HG03378 (cell line): Measurements from ENCODE around the gene TTC31.
"Not testable (repeated sequence)": the region's sequence is repeated elsewhere in the genome, so short reads cannot be mapped to it uniquely, and the experiment has no call there.

Source experiments
- ATAC-seq: cut with Tn5 transposase; IDR thresholded peaks from one replicate; pipeline ENCODE4 v1.9.1; 2021; ENCODE audit warnings: mild to moderate bottlenecking, moderate library complexity; ENCODE audit not compliant: unreplicated experiment

The TTC31 gene

DNA sequence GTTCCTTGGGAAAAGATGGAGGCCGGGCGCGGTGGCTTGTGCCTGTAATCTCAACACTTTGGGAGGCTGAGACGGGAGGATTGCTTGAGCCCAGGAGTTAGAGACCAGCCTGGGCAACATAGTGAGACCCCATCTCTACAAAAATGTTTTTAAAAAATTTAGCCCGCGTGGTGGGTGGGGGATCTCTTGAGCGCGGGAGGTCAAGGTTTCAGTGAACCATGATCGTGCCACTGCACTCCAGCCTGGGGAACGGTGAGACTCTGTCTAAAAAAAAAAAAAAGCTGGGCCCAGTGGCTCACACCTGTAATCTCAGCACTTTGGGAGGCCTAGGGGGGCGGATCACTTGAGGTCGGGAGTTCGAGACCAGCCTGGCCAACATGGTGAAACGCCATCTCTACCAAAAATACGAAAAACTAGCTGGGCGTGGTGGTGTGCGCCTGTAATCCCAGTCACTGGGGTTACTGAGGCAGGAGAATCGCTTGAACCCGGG lies 839 bp downstream of the TTC31 start:
- not testable (repeated sequence) for ATAC-seq

- ATAC-seq = no peak
These were observed 3.3 kb downstream of the TTC31 start for GRCh38 chr2:74486141-74486540.

- ATAC-seq = no peak
These were observed 6.0 kb downstream of the TTC31 start for GRCh38 chr2:74488643-74489481.

DNA sequence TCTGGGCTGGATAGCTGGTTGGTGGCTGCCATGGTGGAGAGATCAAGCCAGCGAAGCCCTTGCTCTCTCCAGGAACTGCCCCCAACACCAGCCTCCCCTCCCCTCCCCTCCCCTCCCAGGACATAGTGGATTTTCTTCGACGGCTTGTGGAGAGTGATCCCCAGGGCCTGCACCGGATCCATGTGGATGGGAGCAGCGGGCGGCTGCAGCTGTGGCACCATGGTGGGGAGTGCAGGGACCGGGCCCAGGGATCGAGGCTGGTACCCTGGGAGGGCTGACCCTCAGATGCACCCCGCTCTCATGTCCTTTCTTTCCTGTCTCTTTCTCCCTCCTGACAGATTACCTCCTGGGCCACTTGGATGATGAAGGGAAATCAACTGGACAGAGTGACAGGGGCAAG lies 7.0 kb downstream of the TTC31 start:
- no peak for ATAC-seq

- ATAC-seq = no peak
These were observed 9.0 kb downstream of the TTC31 start for GRCh38 chr2:74491648-74492544.

- no peak for ATAC-seq
These were observed 10.7 kb downstream of the TTC31 start for GRCh38 chr2:74493546-74493945.

DNA sequence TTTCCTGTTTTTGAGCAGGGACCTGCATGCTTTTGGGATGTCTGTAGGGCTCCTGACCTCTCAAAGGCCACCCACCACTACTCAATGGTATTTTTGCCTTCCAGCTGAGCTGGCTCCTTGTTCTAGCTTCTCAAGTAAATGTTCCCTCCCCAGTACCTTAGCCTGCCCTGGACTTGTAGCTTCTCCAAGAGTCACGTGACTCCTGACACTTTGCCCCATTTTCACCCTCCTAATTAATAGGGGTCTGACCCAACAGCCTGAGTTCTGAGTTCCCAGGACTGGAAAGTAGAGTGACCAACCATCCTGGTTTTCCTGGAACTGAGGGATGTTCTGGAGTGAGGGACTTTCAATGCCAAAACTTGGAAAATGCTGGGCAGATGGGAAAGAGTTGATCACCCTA lies 12.6 kb downstream of the TTC31 start:
- no peak for ATAC-seq

- ATAC-seq = no peak
These were observed 14.3 kb downstream of the TTC31 start for GRCh38 chr2:74496997-74497776.

DNA sequence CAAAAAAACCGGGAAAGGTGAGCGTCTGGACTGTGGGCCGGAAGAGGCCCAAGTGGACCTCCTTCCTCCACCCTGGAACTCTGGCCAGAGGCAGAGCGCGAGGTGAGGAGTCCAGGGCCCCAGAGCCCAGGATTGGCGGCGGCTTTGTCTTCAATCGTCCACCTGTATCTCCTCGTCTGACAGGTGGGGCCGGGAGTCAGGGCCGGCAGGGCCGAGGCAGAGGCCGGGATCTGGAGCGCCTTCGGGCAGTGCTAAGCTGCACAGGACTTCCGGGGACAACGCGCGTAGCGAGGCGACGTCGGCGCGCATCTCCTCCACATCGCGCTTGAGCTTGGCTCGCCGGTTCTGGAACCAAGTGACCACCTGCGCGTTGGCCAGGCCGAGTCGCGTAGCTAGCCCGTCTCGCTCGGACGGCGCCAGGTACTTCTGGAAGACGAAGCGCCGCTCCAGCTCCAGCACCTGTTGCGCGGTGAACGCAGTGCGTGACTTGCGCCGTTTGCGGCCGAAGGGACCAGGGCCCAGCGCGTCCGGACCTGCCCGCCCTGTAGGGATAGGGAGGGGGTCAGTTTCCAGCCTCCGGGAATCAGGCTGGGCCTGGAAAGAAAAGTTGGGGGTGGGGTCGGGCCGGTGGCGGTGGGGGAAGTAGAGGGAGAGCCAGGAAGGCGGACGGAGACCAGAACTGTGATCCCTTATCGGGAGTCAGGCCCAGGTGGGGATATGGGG lies 15.1 kb downstream of the TTC31 start:
- no peak for ATAC-seq

DNA sequence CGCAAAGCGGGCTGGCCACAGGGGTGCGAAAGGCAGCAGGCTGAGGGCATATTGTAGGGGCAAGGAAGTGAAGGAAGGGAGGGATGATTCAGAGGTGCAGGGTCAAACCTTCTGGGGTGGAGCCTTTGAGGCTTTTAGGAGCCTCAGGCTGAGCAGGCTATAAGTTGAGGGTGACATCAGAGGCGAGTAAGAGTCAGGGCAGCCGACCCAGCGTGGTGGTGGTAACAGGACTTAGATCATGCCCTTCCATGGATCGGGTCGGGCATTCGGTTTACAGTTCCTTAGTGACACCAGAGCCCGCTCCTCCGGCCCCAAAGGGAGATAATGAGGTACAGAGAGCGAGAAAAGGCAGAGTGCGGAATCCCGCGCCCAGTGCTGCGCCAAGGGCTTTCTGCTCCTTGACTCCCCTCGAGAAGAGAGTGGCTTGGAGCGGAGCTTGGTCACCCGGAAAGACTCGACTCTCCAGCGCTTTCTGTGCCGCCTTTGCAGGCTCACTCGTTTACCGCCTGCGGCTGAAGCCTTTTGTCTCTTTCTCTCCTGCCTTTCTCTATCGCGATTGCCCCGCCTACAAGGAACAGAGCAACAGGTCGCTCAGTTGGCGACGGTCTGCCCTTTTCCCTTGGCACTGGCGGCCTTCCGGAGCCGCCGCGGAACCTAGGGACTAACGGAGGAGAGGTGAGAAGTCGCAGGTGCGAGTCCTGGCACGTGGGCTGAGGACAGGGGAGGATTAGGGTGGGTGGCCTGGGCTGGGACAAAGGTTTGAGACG lies 15.8 kb downstream of the TTC31 start:
- no peak for ATAC-seq

DNA sequence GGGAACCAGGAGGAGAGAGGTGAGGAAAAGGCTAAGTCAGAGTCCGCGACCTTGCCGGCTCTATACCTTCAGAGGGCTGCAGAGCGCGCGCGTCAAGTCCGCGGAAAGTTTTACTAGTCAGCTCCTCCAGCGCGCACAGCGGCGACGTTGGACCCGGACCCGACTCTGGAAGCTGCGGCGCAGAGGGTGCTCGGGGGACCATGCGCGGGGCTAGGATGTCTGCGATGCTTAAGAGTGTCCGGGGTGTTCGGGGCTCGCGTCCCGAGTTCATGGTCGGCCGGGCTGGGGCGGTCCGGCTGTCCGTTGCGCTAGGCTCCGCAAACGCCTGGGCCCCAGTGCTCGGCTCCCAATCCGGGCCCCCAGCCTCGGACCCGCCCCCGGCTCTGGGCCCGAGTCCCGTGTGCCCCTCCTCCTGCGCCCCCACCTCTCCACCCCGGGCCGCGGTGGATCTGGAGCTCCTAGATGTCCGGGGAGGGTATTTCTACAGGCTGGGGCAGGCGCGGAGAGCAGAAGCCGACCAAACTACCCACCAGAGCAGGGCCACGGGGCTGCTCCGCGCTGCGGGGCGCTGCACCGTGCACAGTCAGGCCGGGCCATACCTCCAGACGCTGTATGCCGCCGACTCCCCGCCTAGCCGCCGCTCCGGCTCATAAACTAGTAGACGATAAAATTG lies 16.5 kb downstream of the TTC31 start, which contains the start of gene LBX2:
LBX2 (minus strand) TSS at position 337 of the 673 bp plus-strand sequence; CDS start at position 271, 66 bp downstream.
- ATAC-seq = no peak

DNA sequence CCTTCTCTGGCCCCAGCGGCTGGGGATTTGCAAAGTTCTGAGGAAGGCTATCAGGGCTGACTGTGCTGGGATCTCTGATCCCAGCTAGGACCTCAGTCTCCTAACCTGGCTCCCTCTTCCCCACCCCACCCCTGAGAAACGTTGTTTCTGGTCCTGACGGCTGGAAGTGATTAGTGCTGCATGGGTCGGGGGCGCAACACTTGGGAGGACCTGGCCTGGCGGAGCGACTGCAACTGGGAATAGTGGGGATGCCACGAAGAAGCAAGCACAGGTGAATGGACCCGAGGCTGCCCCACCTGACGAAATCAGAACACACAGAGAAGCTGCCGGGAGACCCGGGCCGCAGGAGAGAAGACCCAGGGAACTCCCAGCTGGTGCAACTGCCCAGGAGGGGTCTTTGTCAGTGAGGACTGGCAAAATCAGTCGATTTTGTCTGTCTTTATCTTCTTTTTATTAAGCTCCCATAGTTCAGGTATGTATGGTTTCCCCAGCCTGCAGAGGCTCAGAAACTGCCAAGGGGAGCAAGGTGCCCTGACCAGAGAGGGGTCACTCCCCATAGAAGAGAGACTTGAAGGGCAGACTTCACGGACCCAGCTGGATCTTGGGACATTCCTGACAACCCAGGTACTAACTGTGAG lies 17.2 kb downstream of the TTC31 start:
- no peak for ATAC-seq

- no peak for ATAC-seq
These were observed 17.7 kb downstream of the TTC31 start for GRCh38 chr2:74500578-74500946.

- no peak for ATAC-seq
These were observed 18.6 kb downstream of the TTC31 start for GRCh38 chr2:74501335-74502071.

- no peak for ATAC-seq
These were observed 19.4 kb downstream of the TTC31 start for GRCh38 chr2:74502147-74502719.

- ATAC-seq = no peak
These were observed 20.0 kb downstream of the TTC31 start for GRCh38 chr2:74502720-74503505.
